GM18508 (cell line): Measurements from ENCODE around the gene GYPE.
A peak's percentile ranks its signal among the peaks of the same experiment; 100 is the strongest.
"Not testable (repeated sequence)": the region's sequence is repeated elsewhere in the genome, so short reads cannot be mapped to it uniquely, and the experiment has no call there.

Experiments
- ATAC-seq: cut with Tn5 transposase; IDR thresholded peaks from one replicate; pipeline ENCODE4 v1.9.1; 2021; ENCODE audit warnings: moderate number of reproducible peaks; ENCODE audit not compliant: insufficient read depth, unreplicated experiment

The GYPE gene

DNA sequence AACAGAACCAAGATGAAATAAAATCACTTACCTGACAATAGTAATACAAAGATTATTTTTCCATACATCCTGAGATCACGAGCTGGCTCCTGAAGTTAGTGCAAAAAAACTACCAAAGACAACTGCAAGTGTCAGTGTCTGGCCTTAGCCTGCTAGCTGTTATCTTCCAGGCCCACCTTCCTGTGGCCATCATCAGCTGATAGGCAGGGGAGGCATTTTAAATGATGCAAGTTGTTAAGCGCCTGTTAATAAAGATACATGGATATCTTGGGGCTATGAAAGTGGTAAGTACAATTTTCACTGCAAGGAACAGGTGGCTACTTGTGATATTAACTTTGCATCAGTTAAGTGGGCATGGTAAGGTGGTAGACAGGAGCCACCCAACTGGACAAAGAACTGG lies at the start of gene GYPE:
TSS of gene GYPE (minus strand) at position 120 of the 400 bp plus-strand sequence. CDS start at position 68, 52 bp downstream.
- ATAC-seq, result not testable (repeated sequence)

DNA sequence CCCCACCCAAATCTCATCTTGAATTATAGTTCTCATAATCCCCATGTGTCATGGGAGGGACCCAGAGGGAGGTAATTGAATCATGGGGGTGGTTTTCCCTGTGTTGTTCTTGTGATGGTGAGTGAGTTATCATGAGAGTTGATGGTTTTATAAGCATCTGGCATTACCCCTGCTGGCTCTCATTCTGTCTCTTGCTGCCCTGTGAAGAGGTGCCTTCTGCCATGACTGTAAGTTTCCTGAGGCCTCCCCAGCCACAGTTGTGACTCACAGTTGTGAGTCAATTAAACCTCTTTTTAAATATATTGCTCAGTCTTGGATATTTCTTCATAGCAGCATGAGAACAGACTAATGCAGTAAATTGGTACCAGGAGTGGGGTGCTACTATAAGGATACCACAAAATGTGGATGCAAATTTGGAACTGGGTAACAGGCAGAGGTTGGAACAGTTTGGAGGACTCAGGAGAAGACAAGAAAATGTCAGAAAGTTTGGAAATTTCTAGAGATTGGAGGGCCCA lies 46.2 kb upstream of the GYPE start:
- ATAC-seq, result not testable (repeated sequence)

DNA sequence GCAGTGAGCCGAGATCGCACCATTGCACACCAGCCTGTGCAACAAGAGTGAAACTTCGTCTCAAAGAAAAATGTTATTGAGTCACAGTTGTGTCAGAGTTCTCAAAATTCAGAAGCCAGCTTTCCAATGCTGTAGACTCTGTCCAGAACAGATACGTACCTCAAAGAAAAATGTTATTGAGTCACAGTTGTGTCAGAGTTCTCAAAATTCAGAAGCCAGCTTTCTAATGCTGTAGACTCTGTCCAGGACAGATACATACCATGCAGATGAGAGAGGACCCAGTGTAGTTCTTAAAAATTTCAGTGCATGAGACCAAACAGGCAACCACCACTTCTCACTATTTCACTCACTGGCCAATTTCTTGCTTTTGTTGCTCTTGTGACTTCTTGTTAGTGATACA lies 45.6 kb upstream of the GYPE start:
- ATAC-seq, result not testable (repeated sequence)

DNA sequence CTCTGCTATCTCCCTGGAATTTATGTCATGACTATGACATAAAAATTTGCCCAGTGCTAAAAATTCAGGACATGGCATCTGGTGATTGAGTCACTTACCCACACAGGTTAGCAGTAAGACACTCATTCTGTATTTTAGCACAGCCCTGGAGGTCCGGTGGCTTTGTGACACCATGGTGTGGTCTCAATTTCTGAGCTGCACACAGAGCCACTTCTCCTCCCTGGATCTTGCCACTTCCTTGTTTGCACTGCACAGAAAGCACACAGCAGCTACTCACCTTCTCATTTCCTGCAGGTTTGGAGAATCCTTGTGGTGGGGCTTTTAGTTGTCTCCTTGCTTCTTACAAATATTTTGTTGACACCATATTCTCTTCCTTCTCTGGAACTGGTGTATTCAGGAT lies 44.8 kb upstream of the GYPE start:
- not testable (repeated sequence) for ATAC-seq

DNA sequence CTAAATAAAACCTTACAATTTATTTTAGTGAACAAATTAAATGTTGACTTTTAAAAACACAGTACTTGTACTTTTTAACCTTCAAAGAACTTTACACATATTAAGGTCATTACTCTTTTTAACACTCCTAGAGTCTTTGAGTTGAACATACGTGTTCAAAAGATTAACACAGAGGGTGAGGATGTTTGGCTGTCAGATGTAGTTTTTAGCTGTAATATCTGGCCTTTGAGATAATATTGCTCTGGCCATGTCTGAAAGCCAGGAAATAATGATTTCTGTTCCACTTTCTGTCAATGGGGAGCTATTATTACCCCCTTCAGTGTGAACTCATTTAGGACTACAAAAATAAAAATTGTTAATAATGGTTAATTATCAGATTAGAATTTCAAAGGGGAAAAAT lies 42.1 kb upstream of the GYPE start:
- not testable (repeated sequence) for ATAC-seq

DNA sequence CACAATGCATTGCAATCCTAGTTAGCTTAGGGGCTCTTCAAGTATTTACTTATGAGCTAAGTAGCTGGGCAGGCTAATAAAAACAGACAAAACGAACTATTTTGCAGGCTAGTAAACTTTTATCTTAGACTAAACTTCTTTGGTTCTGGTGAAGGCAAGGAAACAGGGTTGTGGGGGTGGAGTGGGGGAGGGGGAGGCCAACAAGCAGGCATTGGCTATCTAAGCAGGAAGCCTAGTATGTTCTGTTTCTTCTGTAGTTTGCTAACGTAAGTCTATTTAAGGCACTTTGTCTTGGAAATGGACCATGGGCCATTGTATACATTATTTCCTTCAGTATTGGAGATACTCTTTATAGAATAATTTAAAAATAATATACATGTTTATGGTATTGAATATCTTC lies 35.3 kb upstream of the GYPE start:
- ATAC-seq, result not testable (repeated sequence)

DNA sequence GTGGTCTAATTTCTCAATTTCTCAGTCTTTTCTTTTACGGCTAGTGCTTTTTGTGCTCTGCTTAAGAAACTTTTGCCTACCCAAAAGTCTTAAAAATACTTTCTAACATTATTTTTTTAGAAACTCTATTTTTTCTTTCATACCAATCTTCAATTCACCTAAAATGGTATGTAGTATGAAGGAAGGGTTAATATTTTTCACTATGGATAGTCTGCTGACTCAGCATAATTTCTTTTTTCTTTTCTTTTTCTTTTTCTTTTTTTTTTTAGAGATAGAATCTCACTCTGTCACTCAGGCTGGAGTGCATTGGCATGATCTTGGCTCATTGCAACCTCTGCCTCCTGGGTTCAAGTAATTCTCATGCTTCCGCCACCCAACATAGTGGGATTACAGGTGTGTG lies 34.2 kb upstream of the GYPE start:
- no peak for ATAC-seq

DNA sequence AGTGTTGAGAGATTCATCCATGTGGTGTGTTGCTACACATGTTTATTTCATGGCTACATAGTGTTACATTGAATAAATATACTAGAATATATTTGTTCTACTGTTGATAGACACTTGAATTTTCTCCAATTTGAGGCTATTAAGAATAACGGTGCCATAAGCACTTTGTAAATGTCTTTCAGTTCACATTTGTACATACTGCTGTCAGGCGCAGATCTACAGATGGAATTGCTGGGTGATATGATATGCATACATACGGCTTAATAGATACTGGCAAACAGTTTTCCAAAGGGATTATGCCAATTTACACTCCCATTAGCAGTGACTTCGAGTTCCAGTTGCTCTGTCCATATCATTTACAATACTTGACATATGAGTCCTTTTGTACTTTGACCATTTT lies 33.5 kb upstream of the GYPE start:
- ATAC-seq, result not testable (repeated sequence)

DNA sequence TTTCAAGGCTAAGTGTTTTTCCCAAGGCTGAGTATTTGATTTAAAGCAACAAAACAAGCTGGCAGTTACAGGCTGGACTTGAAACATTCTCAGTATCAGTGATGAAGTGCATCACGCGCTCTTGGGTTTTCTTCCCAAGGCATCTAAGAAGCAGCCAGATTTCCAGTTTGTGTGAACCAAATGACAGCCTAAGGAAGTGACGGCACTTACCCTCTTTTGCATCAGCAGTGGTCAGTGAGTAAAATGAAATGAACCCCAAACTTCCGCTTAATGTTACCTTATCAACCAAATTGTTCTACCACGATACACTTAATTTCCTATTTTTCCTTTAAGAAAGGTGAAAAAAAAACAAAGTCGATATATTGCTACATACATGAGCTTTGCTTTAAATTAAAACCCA lies 15.8 kb upstream of the GYPE start:
- ATAC-seq, result no peak

DNA sequence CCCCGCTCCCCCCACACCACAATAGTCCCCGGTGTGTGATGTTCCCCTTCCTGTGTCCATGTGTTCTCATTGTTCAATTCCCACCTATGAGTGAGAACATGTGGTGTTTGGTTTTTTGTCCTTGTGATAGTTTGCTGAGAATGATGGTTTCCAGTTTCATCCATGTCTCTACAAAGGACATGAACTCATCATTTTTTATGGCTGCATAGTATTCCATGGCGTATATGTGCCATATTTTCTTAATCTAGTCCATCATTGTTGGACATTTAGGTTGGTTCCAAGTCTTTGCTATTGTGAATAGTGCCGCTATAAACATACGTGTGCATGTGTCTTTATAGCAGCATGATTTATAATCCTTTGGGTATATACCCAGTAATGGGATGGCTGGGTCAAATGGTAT lies 11.1 kb upstream of the GYPE start:
- ATAC-seq, result not testable (repeated sequence)

DNA sequence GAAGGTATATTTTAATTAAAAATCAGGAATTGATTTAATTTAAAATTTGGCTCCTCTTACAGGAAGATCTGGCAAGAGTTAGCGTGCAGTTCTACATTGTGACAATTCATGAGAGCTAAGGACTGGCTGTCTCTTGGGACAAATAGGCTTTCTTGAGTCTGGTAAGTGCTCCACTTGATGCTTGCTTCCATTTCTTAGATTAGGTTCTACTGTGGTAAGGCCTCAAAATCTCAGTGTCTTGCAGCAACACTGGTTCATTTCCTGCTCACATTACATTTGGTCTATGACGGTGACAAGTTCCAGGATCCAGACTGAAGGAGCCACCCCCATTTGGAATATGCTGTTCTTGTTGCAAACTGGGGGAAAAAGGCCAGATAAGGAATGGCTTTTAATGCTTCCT lies 7.1 kb upstream of the GYPE start:
- not testable (repeated sequence) for ATAC-seq

DNA sequence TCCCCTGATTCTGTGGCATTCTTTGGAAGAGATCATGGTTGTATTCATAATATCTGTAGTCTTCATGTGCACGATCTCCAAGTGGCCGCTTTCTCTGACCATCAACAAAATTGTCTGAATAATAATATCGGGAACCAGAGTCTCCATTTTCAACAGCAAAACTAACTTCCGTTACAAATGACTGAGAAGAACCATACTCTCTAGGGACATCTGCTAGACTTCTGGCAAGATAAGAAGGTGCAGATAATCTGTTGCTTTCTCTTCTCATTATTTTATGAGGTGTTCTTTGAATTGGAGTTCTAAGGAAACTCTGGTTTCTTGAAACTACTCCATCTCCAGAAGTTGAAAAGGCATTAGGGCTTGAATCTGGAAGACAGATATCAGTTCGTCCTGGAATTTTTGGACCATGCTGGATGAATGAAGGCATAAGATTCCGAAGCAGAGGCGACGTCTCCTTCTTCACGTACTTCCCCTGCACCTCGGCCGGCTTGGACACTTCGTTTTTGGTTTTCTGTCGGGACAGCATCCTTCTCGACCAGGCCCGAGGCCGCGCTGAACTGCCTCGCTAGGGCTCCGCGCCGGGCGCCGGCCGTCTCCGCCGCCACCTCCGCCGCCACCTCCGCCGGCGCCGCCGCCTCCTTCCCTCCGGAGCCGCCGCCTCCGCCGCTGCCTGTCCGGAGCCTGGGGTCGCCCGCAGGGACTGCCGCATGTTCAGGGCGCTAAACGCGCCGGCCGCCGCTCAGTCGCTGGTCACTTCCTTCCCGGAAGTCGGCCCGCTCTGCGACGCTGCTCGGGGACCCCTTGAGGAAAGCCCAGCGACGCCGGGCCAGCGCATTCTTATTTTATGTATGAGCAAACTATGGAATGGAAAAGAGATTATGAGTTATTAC lies 6.4 kb upstream of the GYPE start:
- ATAC-seq, result not testable (repeated sequence)

DNA sequence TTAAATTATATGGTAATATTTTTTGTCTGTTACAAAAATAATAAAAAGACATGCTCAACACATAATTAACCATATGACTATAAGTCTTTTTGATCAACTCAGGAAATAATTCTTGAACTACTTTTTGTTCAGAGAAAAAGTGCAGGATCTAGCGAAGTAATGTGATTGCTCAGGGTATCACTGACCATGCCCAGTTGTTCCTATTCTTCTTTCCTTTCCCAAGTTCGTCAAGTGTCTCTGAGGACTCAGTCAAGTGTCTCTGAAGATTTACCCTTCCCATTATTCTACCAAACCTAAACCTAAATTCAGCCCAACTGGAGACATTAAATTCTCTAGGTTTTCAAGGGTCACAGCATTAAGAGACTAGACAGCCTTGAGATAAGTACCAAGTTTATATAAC lies 5.5 kb upstream of the GYPE start:
- not testable (repeated sequence) for ATAC-seq

DNA sequence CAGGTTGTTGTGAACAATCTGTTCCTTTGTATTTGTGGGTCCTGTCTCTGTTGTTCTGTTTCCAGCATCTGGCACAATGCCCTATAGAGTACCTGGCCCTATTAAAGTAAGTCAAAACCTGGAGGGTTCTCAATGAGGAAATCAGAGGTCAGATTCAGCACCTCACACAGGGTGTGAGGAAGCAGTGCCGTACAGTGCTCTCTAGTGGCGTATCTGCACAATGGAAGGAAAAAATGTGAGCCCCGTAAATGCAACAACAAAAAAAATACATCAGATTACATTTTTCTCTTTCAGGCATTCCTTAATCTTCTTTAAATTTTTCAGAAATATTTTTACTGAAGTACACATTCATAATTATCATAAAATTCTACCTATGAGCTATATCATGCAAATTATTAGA lies 2.5 kb upstream of the GYPE start:
- ATAC-seq, result peak; percentile 71

DNA sequence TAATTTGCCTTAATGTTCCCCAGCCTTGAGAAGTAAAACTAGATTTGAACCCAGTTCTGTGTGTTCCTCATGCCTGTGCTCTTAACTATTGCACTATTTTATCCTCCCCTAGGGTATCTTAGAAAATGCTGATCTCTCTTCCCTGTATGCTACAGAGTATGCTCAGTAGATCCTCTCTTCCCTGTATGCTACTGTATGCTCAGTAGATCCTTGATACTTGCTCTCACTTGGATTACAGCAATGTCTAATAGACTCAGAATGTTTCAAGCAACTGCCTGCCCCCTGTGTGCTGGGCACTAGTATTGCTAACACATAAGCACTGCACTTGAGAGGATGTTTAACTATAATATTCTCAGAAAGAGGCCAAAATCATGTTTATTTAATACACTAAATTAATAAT lies 928 bp downstream of the GYPE start:
- ATAC-seq, result not testable (repeated sequence)

DNA sequence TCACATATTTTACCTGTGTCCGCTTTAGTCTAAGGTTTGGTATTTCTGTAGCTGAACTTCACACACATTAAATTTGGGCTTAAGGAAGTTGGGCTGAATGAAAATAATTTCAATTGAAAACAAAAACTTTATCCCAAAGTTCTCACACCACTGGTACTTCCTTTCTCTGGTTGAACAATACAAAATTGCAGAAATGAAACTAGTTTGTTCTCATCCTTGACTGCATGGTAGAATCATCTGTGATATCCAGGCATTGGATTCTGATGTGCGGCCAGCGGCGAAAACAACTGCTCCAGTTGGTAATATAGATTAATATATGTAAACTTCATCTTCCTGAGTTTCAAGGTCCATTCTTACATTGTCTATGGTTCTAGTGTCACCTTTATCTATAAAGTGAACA lies 15.0 kb downstream of the GYPE start:
- ATAC-seq, result not testable (repeated sequence)

DNA sequence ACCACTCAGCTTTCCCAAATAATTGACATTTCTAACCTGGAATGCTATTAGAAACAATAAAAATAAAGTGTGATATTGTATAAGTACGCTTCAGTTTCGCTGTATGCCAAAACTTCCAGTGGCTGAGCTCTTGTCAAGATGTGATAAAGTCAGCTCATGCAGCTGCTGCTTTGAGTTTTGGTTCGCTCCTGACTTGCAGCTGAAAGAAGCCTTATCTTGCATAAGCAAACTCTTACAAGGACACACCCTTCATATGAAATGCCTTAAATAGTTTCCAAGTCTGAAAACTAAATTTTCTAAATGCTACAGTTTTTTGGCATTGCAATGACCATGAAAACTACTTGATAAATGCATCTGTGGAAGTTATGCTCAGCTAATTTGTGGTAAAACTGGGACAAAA lies 17.2 kb downstream of the GYPE start:
- not testable (repeated sequence) for ATAC-seq

DNA sequence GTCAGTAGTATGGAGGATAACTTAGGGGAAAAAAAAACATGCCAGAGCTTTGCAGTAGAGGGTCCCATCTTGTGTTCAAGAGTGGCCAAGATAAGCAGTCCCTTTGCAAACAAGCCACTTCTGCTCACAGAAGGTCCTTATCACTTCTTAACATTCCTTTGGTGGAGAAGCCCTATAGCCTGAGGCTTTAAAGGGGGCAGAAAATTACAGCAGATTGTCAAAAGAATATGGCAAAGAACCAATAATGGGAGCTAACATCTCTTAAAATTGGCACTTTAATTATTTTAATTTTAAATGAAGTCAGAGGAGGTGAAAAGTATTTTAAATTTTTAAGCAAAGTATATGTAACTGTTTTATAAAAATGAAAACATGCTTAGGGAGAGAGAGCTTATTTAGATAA lies 20.4 kb downstream of the GYPE start:
- ATAC-seq, result not testable (repeated sequence)

DNA sequence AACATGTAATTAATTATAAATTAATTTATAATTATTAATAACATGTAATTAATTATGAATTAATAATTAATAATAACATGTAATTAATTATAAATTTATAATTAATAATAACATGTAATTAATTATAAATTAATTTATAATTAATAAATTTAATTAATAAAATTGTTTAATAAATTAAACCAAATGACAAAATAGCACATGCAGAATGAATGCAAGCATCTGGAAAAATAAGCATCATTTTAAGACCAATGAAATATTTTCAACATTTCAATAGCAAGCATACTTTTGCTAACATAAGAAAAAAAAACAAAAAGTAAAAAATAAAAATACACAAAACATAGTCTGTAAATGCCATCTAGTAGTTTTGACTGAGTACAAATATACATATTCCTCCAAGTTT lies 21.8 kb downstream of the GYPE start:
- no peak for ATAC-seq

DNA sequence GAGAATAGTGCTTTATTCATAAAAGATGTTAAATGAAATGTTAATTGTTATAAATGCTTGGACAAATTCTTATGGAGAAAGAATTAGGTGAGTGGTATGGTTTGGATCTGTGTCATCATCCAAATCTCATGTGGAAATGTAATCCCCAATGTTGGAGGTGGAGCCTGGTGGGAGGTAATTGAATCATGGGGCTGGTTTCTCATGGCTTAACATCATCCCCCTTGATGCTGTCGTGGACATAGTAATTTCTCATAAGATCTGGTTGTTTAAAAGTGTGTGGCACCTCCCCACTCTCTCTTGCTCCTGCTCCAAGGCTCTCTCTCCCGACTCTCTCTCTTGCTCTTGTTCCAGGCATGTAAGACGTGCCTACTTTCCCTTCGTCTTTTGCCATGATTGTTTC lies 22.5 kb downstream of the GYPE start:
- no peak for ATAC-seq

DNA sequence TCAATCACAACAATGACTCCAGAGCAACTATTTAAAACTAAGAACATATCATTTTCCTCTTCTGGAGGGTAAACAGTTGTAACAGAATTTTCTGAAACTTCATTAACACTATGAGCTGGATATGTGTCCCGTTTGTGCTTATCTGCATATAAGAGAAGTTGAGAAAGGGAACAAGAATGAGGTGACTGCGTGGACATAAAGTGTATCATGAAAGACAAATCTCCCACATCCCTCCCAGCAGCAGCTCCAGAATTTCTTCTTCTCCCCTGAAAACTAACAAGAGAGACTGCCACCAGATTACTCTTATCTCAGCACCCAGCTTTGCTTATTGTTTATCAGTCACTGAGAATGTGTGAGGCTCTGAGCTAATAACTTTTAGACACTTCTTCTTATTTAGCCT lies 25.8 kb downstream of the GYPE start:
- not testable (repeated sequence) for ATAC-seq

DNA sequence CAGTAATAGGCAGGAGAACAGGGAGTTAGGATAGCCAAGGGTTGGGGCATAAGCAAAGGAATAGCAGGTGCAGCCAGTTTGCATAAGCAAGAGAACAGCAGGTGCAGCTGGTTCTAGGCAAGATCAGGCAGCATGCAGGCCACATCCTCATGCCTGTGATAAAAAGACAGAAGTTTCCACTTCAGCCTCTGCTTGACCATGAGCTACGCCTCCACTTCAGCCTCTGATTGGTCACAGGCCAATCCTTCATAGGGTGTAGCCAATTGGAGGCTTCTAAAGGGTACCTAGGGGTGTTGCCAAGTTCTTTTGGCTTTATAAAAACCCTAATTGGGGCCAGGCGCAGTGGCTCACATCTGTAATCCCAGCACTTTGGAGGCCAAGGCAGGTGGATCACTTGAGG lies 30.0 kb downstream of the GYPE start:
- not testable (repeated sequence) for ATAC-seq
